SK-N-SH (cell line): Measurements from ENCODE around the gene IFNA8. TPM values are rescaled to one million over a fixed set of nuclear protein-coding genes. Genes with fewer than 3 reads are reported as not detected.
"Not testable (repeated sequence)": the region's sequence is repeated elsewhere in the genome, so short reads cannot be mapped to it uniquely, and the experiment has no call there.

ENCODE experiments used
- CTCF ChIA-PET: fragments of 300-600, 350-600 bp; formaldehyde crosslinking; extraction: SDS; loops from one replicate; lab custom pipeline; 2021; lab: Yijun Ruan, JAX
- POLR2A ChIA-PET: fragments of 350-600 bp; sonication (Branson Sonifier 250); formaldehyde crosslinking; extraction: SDS; loops from one replicate; lab custom pipeline; 2020; ENCODE audit warnings: antibody characterized with exemption, inconsistent platforms; lab: Yijun Ruan, JAX
- DNase-seq: peaks from one replicate; pipeline ENCODE4 v3.0.0; 2012
- H2AFZ ChIP-seq: fragments of 200-600 bp; sonication (generic); 2 replicates; pipeline ENCODE4 v1.8.1; 2016; ENCODE audit warnings: antibody characterized with exemption, mild to moderate bottlenecking, low read depth
- H3F3A ChIP-seq: fragments of 200-600 bp; sonication (generic); replicated peaks from 2 replicates; pipeline ENCODE3; 2016; ENCODE audit warnings: antibody characterized with exemption, mild to moderate bottlenecking; ENCODE audit not compliant: insufficient read depth
- H3K27ac ChIP-seq, 2 experiments: fragments of 200-500 bp in 1 of 2; fragments of 200-600 bp in 1 of 2; sonication (Bioruptor generic) in 1 of 2; sonication (generic), shearing (Covaris generic) in 1 of 2; 2 replicates each; pipeline versions ENCODE4 v1.5.1 to v1.6.1; 2014 to 2016; ENCODE audit warnings: low read depth in 2 of 2, inconsistent platforms in 1 of 2, low read length in 1 of 2, mild to moderate bottlenecking in 1 of 2, mixed read lengths in 1 of 2
- H3K27me3 ChIP-seq: fragments of 200-600 bp; sonication (generic), shearing (Covaris generic); 2 replicates; pipeline ENCODE4 v1.6.1; 2016; ENCODE audit warnings: mixed run types; ENCODE audit not compliant: insufficient read depth
- H3K36me3 ChIP-seq, 2 experiments: fragments of 200-500 bp in 1 of 2; fragments of 200-600 bp in 1 of 2; sonication (Bioruptor generic) in 1 of 2; sonication (generic) in 1 of 2; replicated peaks in 1 of 2; 2 replicates each; pipeline versions ENCODE3 to v1.5.1; 2014 to 2016; ENCODE audit warnings: low read length in 1 of 2, mild to moderate bottlenecking in 1 of 2; ENCODE audit not compliant: insufficient read depth in 2 of 2, control insufficient read depth in 1 of 2
- H3K4me1 ChIP-seq, 2 experiments: fragments of 200-500 bp in 1 of 2; fragments of 200-600 bp in 1 of 2; sonication (Bioruptor generic) in 1 of 2; sonication (generic), shearing (Covaris generic) in 1 of 2; 2 replicates each; pipeline versions ENCODE4 v1.5.1 to v1.6.1; 2014 to 2016; ENCODE audit warnings: low read depth in 1 of 2, low read length in 1 of 2, mixed run types in 1 of 2; ENCODE audit not compliant: insufficient read depth in 2 of 2, control insufficient read depth in 1 of 2
- H3K4me2 ChIP-seq: fragments of 200-600 bp; sonication (generic), shearing (Covaris generic); 2 replicates; pipeline ENCODE4 v1.6.1; 2017; ENCODE audit warnings: mixed run types
- H3K4me3 ChIP-seq, 2 experiments: fragments of 200-500 bp in 1 of 2; fragments of 200-600 bp in 1 of 2; sonication (Bioruptor generic) in 1 of 2; sonication (generic), shearing (Covaris generic) in 1 of 2; 2 replicates each; pipeline versions ENCODE4 v1.5.1 to v1.8.1; 2014 to 2016; ENCODE audit warnings: low read depth in 2 of 2, inconsistent platforms in 1 of 2, low read length in 1 of 2, mild to moderate bottlenecking in 1 of 2, mixed read lengths in 1 of 2, moderate library complexity in 1 of 2
- H3K79me2 ChIP-seq: fragments of 200-600 bp; sonication (generic); 2 replicates; pipeline ENCODE4 v1.8.1; 2017; ENCODE audit warnings: mild to moderate bottlenecking; ENCODE audit not compliant: insufficient read depth
- H3K9ac ChIP-seq: fragments of 200-600 bp; sonication (generic); 2 replicates; pipeline ENCODE4 v1.6.1; 2017; ENCODE audit warnings: mixed run types
- H3K9me2 ChIP-seq: fragments of 200-600 bp; sonication (generic); 2 replicates; pipeline ENCODE4 v1.6.1; 2017; ENCODE audit warnings: mixed run types
- H3K9me3 ChIP-seq: fragments of 200-600 bp; sonication (generic); 2 replicates; pipeline ENCODE4 v1.6.1; 2017; ENCODE audit warnings: mixed run types, mild to moderate bottlenecking, moderate library complexity
- H4K20me1 ChIP-seq: fragments of 200-600 bp; sonication (generic); 2 replicates; pipeline ENCODE4 v1.6.1; 2017; ENCODE audit warnings: mild to moderate bottlenecking, mixed run types; ENCODE audit not compliant: insufficient read depth
- CHD2 ChIP-seq: fragments of 150-350 bp; IDR thresholded peaks from 2 replicates; pipeline ENCODE4 v1.6.1; 2018; ENCODE audit warnings: low read length; ENCODE audit not compliant: partially characterized antibody
- ELF1 ChIP-seq: IDR thresholded peaks from 2 replicates; pipeline ENCODE4 v1.4.0; 2012
- EP300 ChIP-seq, 2 experiments: IDR thresholded peaks; 2 replicates each; pipeline versions ENCODE4 v1.4.0 to v1.6.1; 2012; ENCODE audit warnings: borderline replicate concordance in 1 of 2, low read depth in 1 of 2, low read length in 1 of 2
- EZH2phosphoT487 ChIP-seq: fragments of 200-600 bp; sonication (generic); IDR thresholded peaks from 2 replicates; pipeline ENCODE4 v1.6.1; 2017; ENCODE audit warnings: low read depth, mixed run types, mild to moderate bottlenecking, antibody characterized with exemption, moderate library complexity, borderline replicate concordance
- FOSL2 ChIP-seq: IDR thresholded peaks from 2 replicates; pipeline ENCODE4 v1.4.0; 2012; ENCODE audit warnings: low read depth, mild to moderate bottlenecking, moderate library complexity, borderline replicate concordance
- FOXJ3 ChIP-seq: sonication (generic); formaldehyde crosslinking; IDR thresholded peaks from 2 replicates; pipeline ENCODE4 v1.5.1; 2020; ENCODE audit warnings: mild to moderate bottlenecking, missing genetic modification reagents
- FOXM1 ChIP-seq: IDR thresholded peaks from 2 replicates; pipeline ENCODE4 v1.4.0; 2012; ENCODE audit warnings: low read depth, mild to moderate bottlenecking
- GATA2 ChIP-seq: sonication (generic); formaldehyde crosslinking; IDR thresholded peaks from 2 replicates; pipeline ENCODE4 v1.5.0; 2020; ENCODE audit warnings: mild to moderate bottlenecking, missing genetic modification reagents
- MEF2A ChIP-seq: IDR thresholded peaks from 2 replicates; pipeline ENCODE4 v1.4.0; 2012; ENCODE audit warnings: low read depth, borderline replicate concordance
- MXI1 ChIP-seq: IDR thresholded peaks from 2 replicates; pipeline ENCODE4 v1.6.1; 2012; ENCODE audit warnings: mild to moderate bottlenecking, low read depth, low read length, improper control_type of control experiment
- NFIC ChIP-seq: IDR thresholded peaks from 2 replicates; pipeline ENCODE4 v1.4.0; 2012; ENCODE audit warnings: borderline replicate concordance
- NRF1 ChIP-seq: IDR thresholded peaks from 2 replicates; pipeline ENCODE4 v1.6.1; 2012; ENCODE audit warnings: low read depth, mild to moderate bottlenecking, low read length
- RAD21 ChIP-seq: IDR thresholded peaks from 2 replicates; pipeline ENCODE4 v1.6.1; 2012; ENCODE audit warnings: mild to moderate bottlenecking, low read length
- RCOR1 ChIP-seq: fragments of 150-350 bp; IDR thresholded peaks from 2 replicates; pipeline ENCODE4 v1.6.1; 2017; ENCODE audit warnings: antibody characterized with exemption, low read length
- RFX5 ChIP-seq: IDR thresholded peaks from 2 replicates; pipeline ENCODE4 v1.6.1; 2012; ENCODE audit warnings: mild to moderate bottlenecking, improper control_type of control experiment, low read length
- RXRA ChIP-seq: IDR thresholded peaks from 2 replicates; pipeline ENCODE4 v1.4.0; 2012; ENCODE audit warnings: low read depth, mild to moderate bottlenecking, borderline replicate concordance
- SIN3A ChIP-seq: IDR thresholded peaks from 2 replicates; pipeline ENCODE4 v1.6.1; 2012; ENCODE audit warnings: low read depth, mild to moderate bottlenecking, low read length, moderate library complexity, borderline replicate concordance
- TCF12 ChIP-seq: IDR thresholded peaks from 2 replicates; pipeline ENCODE4 v1.4.0; 2012
- USF1 ChIP-seq: IDR thresholded peaks from 2 replicates; pipeline ENCODE4 v1.4.0; 2012; ENCODE audit warnings: low read depth, borderline replicate concordance
- YY1 ChIP-seq: IDR thresholded peaks from 2 replicates; pipeline ENCODE4 v1.4.0; 2012; ENCODE audit warnings: low read depth, mild to moderate bottlenecking
- WGBS: methylation state at CpG from one replicate; pipeline ENCODE4 v1.1.6; 2017; ENCODE audit warnings: low lambda C conversion rate; 5-methylcytosine and 5-hydroxymethylcytosine counted together
- polyA plus RNA-seq, 3 experiments: library from polyadenylated mRNA; depleted of rRNA; stranded (reverse); fragments of >200 nt; gene quantifications; 2 replicates each; pipeline ENCODE4 v1.2.3, GENCODE V29; 2012

IFNA8 gene
- polyA plus RNA-seq, 1 of the 3 experiments (the other 2 are of a cell fraction), result not detected

GRCh38 chr9:21449312-21449711, 40.4 kb downstream of the IFNA8 start:
- H3K36me3 ChIP-seq, DNase-seq, POLR2A ChIA-PET, H3K4me2 ChIP-seq, H3K4me1 ChIP-seq, CTCF ChIA-PET, H3K9me2 ChIP-seq, H2AFZ ChIP-seq, H3K9ac ChIP-seq, H3K9me3 ChIP-seq, H4K20me1 ChIP-seq, H3K27ac ChIP-seq, H3F3A ChIP-seq, H3K79me2 ChIP-seq, H3K4me3 ChIP-seq: not testable (repeated sequence)
- WGBS, result 8% methylated on average over 5 of the region's 5 CpGs
- H3K27me3 ChIP-seq, result peaks cover 12% of the 10 kb centered on the region

- CTCF ChIA-PET, result no interaction called here
Measured at GRCh38 chr9:21450733-21451394, 41.9 kb downstream of the IFNA8 start.

GRCh38 chr9:21452681-21453080, 43.8 kb downstream of the IFNA8 start:
- Histone ChIP-seq H3K79me2 (no peaks in the 10 kb centered on the region), H3K4me1 (no peaks in the 10 kb centered on the region), H3K27ac (no peak overlapping the region), H3K4me2 (no peak overlapping the region), H3K9ac (no peak overlapping the region), H4K20me1 (no peaks in the 10 kb centered on the region), H3K36me3 (no peaks in the 10 kb centered on the region)
- 28% methylated on average over 4 of the region's 4 CpGs for WGBS
- TF ChIP-seq RAD21 (no peak), RFX5 (no peak), USF1 (no peak), CHD2 (no peak), MXI1 (no peak), FOSL2 (no peak), RXRA (no peak), NFIC (no peak), GATA2 (no peak), MEF2A (no peak), FOXM1 (no peak)
- TF ChIP-seq, all 33 proteins: peak for 0
- POLR2A ChIA-PET, result no interaction called here
- Histone ChIP-seq H3F3A (no peaks in the 10 kb centered on the region), H3K9me2 (no peaks in the 10 kb centered on the region), H3K27me3 (no peaks in the 10 kb centered on the region; the same call in none of the 2 replicates), H3K9me3 (no peaks in the 10 kb centered on the region), H3K4me3 (no peak overlapping the region), H2AFZ (no peak overlapping the region)
- CTCF ChIA-PET, result interaction anchor here (1.3 kb wide), 1 partner anchor 18 kb away, joined by 3 read pairs; no protein-coding TSS in a partner anchor
- DNase-seq, result no peak

More at GRCh38 chr9:21450733-21451394, 41.9 kb downstream of the IFNA8 start:
- no peaks in the 10 kb centered on the region for H3F3A ChIP-seq
- no peak overlapping the region for H3K4me2 ChIP-seq
- no peaks in the 10 kb centered on the region for H3K36me3 ChIP-seq
- no peak overlapping the region for H2AFZ ChIP-seq
- no peak overlapping the region for H3K9ac ChIP-seq
- H3K9me2 ChIP-seq, result no peaks in the 10 kb centered on the region
- H3K4me3 ChIP-seq, result no peak overlapping the region
- H3K27ac ChIP-seq, result no peak overlapping the region
- POLR2A ChIA-PET, result no interaction called here
- no peak for DNase-seq
- no peaks in the 10 kb centered on the region for H4K20me1 ChIP-seq
- H3K4me1 ChIP-seq, result no peaks in the 10 kb centered on the region
- TF ChIP-seq EZH2phosphoT487 (no peak), RCOR1 (no peak), EP300 (IDR thresholded peaks at IDR 0.05; ENCODE audit: borderline replicate concordance in 1 of 2, low read depth in 1 of 2, low read length in 1 of 2) (no peak), FOXJ3 (CRISPR knock-in tag) (no peak), NRF1 (no peak), ELF1 (no peak), SIN3A (no peak), YY1 (no peak), CHD2 (no peak), TCF12 (no peak), NFIC (no peak)
- H3K9me3 ChIP-seq, result no peaks in the 10 kb centered on the region
- H3K79me2 ChIP-seq, result no peaks in the 10 kb centered on the region
- H3K27me3 ChIP-seq, result peaks cover 12% of the 10 kb centered on the region
- WGBS, result 8% methylated on average over 4 of the region's 4 CpGs
